Kidney glomerular epithelial cell (primary cell): ENCODE measurements around the gene RAP1A.

ENCODE experiments used
- DNase-seq: peaks from one replicate; lab custom pipeline; 2025; lab: John Stamatoyannopoulos, UW

Gene RAP1A

GRCh38 chr1:111719674-111720132 is 100.1 kb downstream of the RAP1A start:
- no peak for DNase-seq

GRCh38 chr1:111720274-111720976 is 100.8 kb downstream of the RAP1A start:
- no peak for DNase-seq

GRCh38 chr1:111720977-111721786 is 101.6 kb downstream of the RAP1A start:
- DNase-seq, result no peak

GRCh38 chr1:111723091-111723806 is 103.7 kb downstream of the RAP1A start:
- no peak for DNase-seq

- DNase-seq, result no peak
These were observed 104.3 kb downstream of the RAP1A start for GRCh38 chr1:111723871-111724270.

- no peak for DNase-seq
These were observed 105.6 kb downstream of the RAP1A start for GRCh38 chr1:111725192-111725591.

- no peak for DNase-seq
These were observed 107.5 kb downstream of the RAP1A start for GRCh38 chr1:111727056-111727455.

GRCh38 chr1:111729271-111729921 is 109.8 kb downstream of the RAP1A start:
- DNase-seq, result no peak

- no peak for DNase-seq
These were observed 110.5 kb downstream of the RAP1A start for GRCh38 chr1:111729946-111730681.

GRCh38 chr1:111730706-111731105 is 111.1 kb downstream of the RAP1A start:
- no peak for DNase-seq

- DNase-seq, result no peak
These were observed 112.4 kb downstream of the RAP1A start for GRCh38 chr1:111731956-111732355.

- no peak for DNase-seq
These were observed 113.1 kb downstream of the RAP1A start for GRCh38 chr1:111732718-111733117.

GRCh38 chr1:111733183-111733991 is 113.8 kb downstream of the RAP1A start:
- no peak for DNase-seq

GRCh38 chr1:111733992-111734341 is 114.4 kb downstream of the RAP1A start:
- no peak for DNase-seq

- no peak for DNase-seq
These were observed 114.8 kb downstream of the RAP1A start for GRCh38 chr1:111734426-111734825.

GRCh38 chr1:111734856-111735255 is 115.3 kb downstream of the RAP1A start:
- DNase-seq, result no peak

- no peak for DNase-seq
These were observed 115.7 kb downstream of the RAP1A start for GRCh38 chr1:111735321-111735720.

- no peak for DNase-seq
These were observed 116.4 kb downstream of the RAP1A start for GRCh38 chr1:111735858-111736544.

GRCh38 chr1:111736548-111737215 is 117.1 kb downstream of the RAP1A start:
- DNase-seq, result no peak
